NCI-H2029 (cell line): ENCODE data around the gene CELSR2.
A peak's percentile ranks its signal among the peaks of the same experiment; 100 is the strongest.

Experiments
- DNase-seq: peaks from one replicate; lab custom pipeline; 2025; lab: John Stamatoyannopoulos, UW

CELSR2 gene

GRCh38 chr1:109263597-109264378, 14.4 kb downstream of the CELSR2 start:
- peak; percentile 39 for DNase-seq

- no peak for DNase-seq
Measured at GRCh38 chr1:109264379-109264755, 15.0 kb downstream of the CELSR2 start.

GRCh38 chr1:109265016-109265415, 15.7 kb downstream of the CELSR2 start:
- no peak for DNase-seq

GRCh38 chr1:109265741-109266330, 16.5 kb downstream of the CELSR2 start:
- no peak for DNase-seq

GRCh38 chr1:109266965-109267364, 17.6 kb downstream of the CELSR2 start:
- DNase-seq, result no peak

GRCh38 chr1:109267743-109268300, 18.5 kb downstream of the CELSR2 start:
- no peak for DNase-seq

- no peak for DNase-seq
Measured at GRCh38 chr1:109268431-109269211, 19.3 kb downstream of the CELSR2 start.

- DNase-seq, result no peak
Measured at GRCh38 chr1:109269212-109269980, 20.1 kb downstream of the CELSR2 start.

- no peak for DNase-seq
Measured at GRCh38 chr1:109269981-109270622, 20.8 kb downstream of the CELSR2 start.

- no peak for DNase-seq
Measured at GRCh38 chr1:109270623-109271317, 21.4 kb downstream of the CELSR2 start.

- no peak for DNase-seq
Measured at GRCh38 chr1:109271458-109271857, 22.1 kb downstream of the CELSR2 start.

GRCh38 chr1:109272021-109272799, 22.9 kb downstream of the CELSR2 start:
- DNase-seq, result no peak

- no peak for DNase-seq
Measured at GRCh38 chr1:109272831-109273547, 23.6 kb downstream of the CELSR2 start.

GRCh38 chr1:109273570-109274288, 24.4 kb downstream of the CELSR2 start:
- DNase-seq, result no peak

- peak; percentile 28 for DNase-seq
Measured at GRCh38 chr1:109274533-109275476, 25.5 kb downstream of the CELSR2 start.

GRCh38 chr1:109275706-109276345, 26.5 kb downstream of the CELSR2 start:
- no peak for DNase-seq
